Measurements from ENCODE around the gene IL20RB. TPM values are rescaled to one million over a fixed set of nuclear protein-coding genes. Genes with fewer than 3 reads are reported as not detected.
"Not testable (repeated sequence)": the region's sequence is repeated elsewhere in the genome, so short reads cannot be mapped to it uniquely, and the experiment has no call there.

IL20RB gene
- total RNA-seq, 1 experiment from 2014 or later, result 3.3 TPM

- in situ Hi-C loops (cut with HindIII; ENCODE audit: low sequenced_read_pairs), result loop anchor here (25.0 kb wide), 1 partner anchor 252 kb away; the partner anchor contains the start of gene STAG1
Observed at GRCh38 chr3:137013951-137014688, 56.3 kb downstream of the IL20RB start.

GRCh38 chr3:137017316-137017715 is 59.5 kb downstream of the IL20RB start:
- DNase-seq (ENCODE audit: low spot score), result not testable (repeated sequence)
- in situ Hi-C loops (cut with HindIII; ENCODE audit: low sequenced_read_pairs), result loop anchor here (25.0 kb wide), 1 partner anchor 255 kb away; the partner anchor contains the start of gene STAG1

More at GRCh38 chr3:137013951-137014688, 56.3 kb downstream of the IL20RB start:
- peak; percentile 93 for DNase-seq (ENCODE audit: low spot score)

GRCh38 chr3:137020315-137020714 is 62.5 kb downstream of the IL20RB start:
- in situ Hi-C loops (cut with HindIII; ENCODE audit: low sequenced_read_pairs), result loop anchor here (25.0 kb wide), 1 partner anchor 258 kb away; the partner anchor contains the start of gene STAG1
- DNase-seq (ENCODE audit: low spot score), result peak; percentile 38

GRCh38 chr3:137020888-137021287 is 63.1 kb downstream of the IL20RB start:
- in situ Hi-C loops (cut with HindIII; ENCODE audit: low sequenced_read_pairs), result loop anchor here (25.0 kb wide), 1 partner anchor 259 kb away; the partner anchor contains the start of gene STAG1
- DNase-seq (ENCODE audit: low spot score), result no peak

- DNase-seq (ENCODE audit: low spot score), result no peak
- in situ Hi-C loops (cut with HindIII; ENCODE audit: low sequenced_read_pairs), result loop anchor here (25.0 kb wide), 1 partner anchor 262 kb away; the partner anchor contains the start of gene STAG1
Observed at GRCh38 chr3:137024348-137024747, 66.6 kb downstream of the IL20RB start.

GRCh38 chr3:137026701-137027100 is 68.9 kb downstream of the IL20RB start:
- no peak for DNase-seq (ENCODE audit: low spot score)
- in situ Hi-C loops (cut with HindIII; ENCODE audit: low sequenced_read_pairs), result no loop called here

GRCh38 chr3:137032465-137033120 is 74.8 kb downstream of the IL20RB start:
- peak; percentile 90 for DNase-seq (ENCODE audit: low spot score)
- in situ Hi-C loops (cut with HindIII; ENCODE audit: low sequenced_read_pairs), result no loop called here

GRCh38 chr3:137035631-137036030 is 77.8 kb downstream of the IL20RB start:
- DNase-seq (ENCODE audit: low spot score), result no peak
- in situ Hi-C loops (cut with HindIII; ENCODE audit: low sequenced_read_pairs), result no loop called here

GRCh38 chr3:137039570-137039969 is 81.8 kb downstream of the IL20RB start:
- in situ Hi-C loops (cut with HindIII; ENCODE audit: low sequenced_read_pairs), result no loop called here
- no peak for DNase-seq (ENCODE audit: low spot score)

- in situ Hi-C loops (cut with HindIII; ENCODE audit: low sequenced_read_pairs), result no loop called here
- DNase-seq (ENCODE audit: low spot score), result no peak
Observed at GRCh38 chr3:137041251-137041650, 83.5 kb downstream of the IL20RB start.

- in situ Hi-C loops (cut with HindIII; ENCODE audit: low sequenced_read_pairs), result no loop called here
- no peak for DNase-seq (ENCODE audit: low spot score)
Observed at GRCh38 chr3:137041686-137042085, 83.9 kb downstream of the IL20RB start.

GRCh38 chr3:137046747-137047146 is 89.0 kb downstream of the IL20RB start:
- in situ Hi-C loops (cut with HindIII; ENCODE audit: low sequenced_read_pairs), result no loop called here
- DNase-seq (ENCODE audit: low spot score), result no peak

- in situ Hi-C loops (cut with HindIII; ENCODE audit: low sequenced_read_pairs), result no loop called here
- no peak for DNase-seq (ENCODE audit: low spot score)
Observed at GRCh38 chr3:137047240-137047639, 89.5 kb downstream of the IL20RB start.

- no peak for DNase-seq (ENCODE audit: low spot score)
- in situ Hi-C loops (cut with HindIII; ENCODE audit: low sequenced_read_pairs), result no loop called here
Observed at GRCh38 chr3:137050281-137050680, 92.5 kb downstream of the IL20RB start.

- in situ Hi-C loops (cut with HindIII; ENCODE audit: low sequenced_read_pairs), result no loop called here
Observed at GRCh38 chr3:137052298-137052697, 94.5 kb downstream of the IL20RB start.

More at GRCh38 chr3:137052298-137052697, 94.5 kb downstream of the IL20RB start:
- no peak for DNase-seq (ENCODE audit: low spot score)

Other genes with a start within 250 kb of the IL20RB start
- gene STAG1, start 205.6 kb upstream of the IL20RB start, total RNA-seq (2014; rRNA removed; shearing (Covaris generic)), result 14.0 and 22.4 TPM in 2 replicates
- 6.7 and 13.6 TPM in 2 replicates for gene SLC35G2, start 138.9 kb upstream of the IL20RB start, total RNA-seq (2014; rRNA removed; shearing (Covaris generic))
- 24.5 and 39.8 TPM in 2 replicates for gene NCK1, start 95.8 kb upstream of the IL20RB start, total RNA-seq (2014; rRNA removed; shearing (Covaris generic))

Data from G401 (cell line).